ACHN (cell line): ENCODE measurements around the gene OTUD7B.
"Not testable (repeated sequence)": the region's sequence is repeated elsewhere in the genome, so short reads cannot be mapped to it uniquely, and the experiment has no call there.

Experiments
- DNase-seq: peaks from one replicate; pipeline ENCODE4 v3.0.0-alpha.2; 2015
- in situ Hi-C: cut with HindIII; loops from 2 replicates; pipeline ENCODE4 v1.10.0; 2017; ENCODE audit warnings: low sequenced_read_pairs, low pct_ligation_motif_present, low pct_unique_long_range_greater_than_20kb

The OTUD7B gene

DNA sequence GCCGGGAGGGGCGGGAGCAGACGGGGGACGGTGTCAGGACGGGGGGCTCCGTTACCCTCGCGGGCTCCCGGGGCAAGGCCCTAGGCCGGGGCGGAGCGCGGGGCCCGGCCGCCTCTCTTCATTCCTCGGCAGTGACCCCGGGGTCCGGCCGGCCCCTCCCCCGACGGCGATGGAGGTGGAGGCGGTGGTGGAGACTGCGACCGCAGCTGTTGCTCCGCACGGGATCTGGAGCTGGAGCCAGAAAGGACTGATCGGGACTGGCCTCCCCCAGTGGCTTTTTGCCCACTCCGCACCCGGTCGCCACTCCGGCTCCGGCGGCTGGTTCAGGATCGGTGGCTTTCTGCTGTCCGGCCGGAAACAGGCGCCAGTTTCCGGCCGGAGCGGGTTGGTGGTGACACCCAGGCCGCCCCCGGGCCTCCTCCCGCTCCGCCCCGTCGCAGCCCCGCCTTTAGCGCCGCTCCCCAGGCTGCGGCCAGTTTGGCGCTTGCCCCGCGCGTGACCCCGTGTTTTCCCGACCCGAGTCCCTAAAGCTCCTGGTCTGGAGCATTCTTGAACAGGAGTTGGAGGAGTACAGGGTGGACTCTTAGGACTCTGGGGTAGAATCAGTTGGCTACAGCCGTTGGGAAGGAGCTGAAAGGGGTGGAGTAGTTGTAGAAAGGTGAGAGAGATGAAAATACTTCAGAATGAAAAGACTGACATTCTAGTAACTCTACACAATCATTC is at the start of gene OTUD7B:
Gene OTUD7B (minus strand): TSS at position 334 of the 723 bp plus-strand sequence. CDS start 33,216 bp downstream, outside the sequence.
- in situ Hi-C loops = no loop called here
- peak; percentile 91 for DNase-seq

GRCh38 chr1:150060260-150060659 is 49.7 kb upstream of the OTUD7B start:
- no peak for DNase-seq
- in situ Hi-C loops = loop anchor here (10.0 kb wide), 1 partner anchor 95 kb away; no protein-coding TSS in a partner anchor

GRCh38 chr1:150056407-150056806 is 45.9 kb upstream of the OTUD7B start:
- in situ Hi-C loops = no loop called here
- no peak for DNase-seq

DNA sequence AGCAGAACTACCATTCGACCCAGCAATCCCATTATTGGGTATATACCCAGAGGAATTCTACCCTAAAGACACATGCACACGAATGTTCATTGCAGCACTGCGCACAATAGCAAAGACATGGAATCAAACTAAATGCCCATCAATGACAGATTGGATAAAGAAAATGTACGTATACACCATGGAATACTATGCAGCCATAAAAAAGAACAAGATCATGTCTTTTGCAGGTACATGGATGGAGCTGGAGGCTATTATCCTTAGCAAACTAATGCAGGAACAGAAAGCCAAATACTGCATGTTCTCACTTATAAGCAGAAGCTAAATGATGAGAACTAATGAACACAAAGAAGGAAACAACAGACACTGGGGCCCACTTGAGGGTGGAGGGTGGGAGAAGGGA is 45.0 kb upstream of the OTUD7B start:
- DNase-seq, in situ Hi-C loops: not testable (repeated sequence)

GRCh38 chr1:150053926-150054325 is 43.4 kb upstream of the OTUD7B start:
- no peak for DNase-seq
- in situ Hi-C loops = no loop called here

GRCh38 chr1:150051905-150052412 is 41.4 kb upstream of the OTUD7B start:
- DNase-seq, in situ Hi-C loops: not testable (repeated sequence)

DNA sequence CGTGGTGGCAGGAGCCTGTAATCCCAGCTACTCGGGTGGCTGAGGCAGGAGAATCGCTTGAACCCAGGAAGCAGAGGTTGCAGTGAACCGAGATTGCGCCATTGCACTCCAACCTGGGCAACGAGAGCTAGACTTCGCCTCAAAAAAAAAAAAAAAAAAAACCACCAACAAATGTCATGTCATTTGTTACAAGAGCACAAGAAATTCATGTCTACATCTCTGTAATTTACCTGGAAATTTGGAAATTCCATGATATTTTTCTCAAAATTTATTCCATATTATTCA is 40.5 kb upstream of the OTUD7B start:
- DNase-seq = no peak
- in situ Hi-C loops = no loop called here

- DNase-seq = no peak
- in situ Hi-C loops = no loop called here
These were observed 39.4 kb upstream of the OTUD7B start for GRCh38 chr1:150049926-150050325.

DNA sequence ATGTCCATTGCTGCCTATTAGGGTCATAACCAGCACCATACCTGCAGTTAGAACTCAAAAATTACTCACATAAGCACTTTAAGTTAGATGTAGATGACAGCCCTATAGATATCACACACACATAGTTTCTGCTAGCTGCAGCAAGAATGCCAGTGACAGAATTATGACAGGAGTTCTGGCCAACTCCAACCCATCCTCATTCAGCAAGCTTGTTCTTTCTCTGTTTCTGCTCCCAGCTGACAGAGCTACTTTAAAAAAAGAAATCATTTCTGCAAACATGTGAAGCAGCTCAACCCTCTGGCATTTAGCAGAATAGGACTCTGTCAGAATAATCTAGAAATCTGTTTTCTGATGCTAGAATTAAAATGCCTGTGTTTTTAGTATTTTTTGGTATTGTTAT is 23.8 kb upstream of the OTUD7B start:
- in situ Hi-C loops = no loop called here

GRCh38 chr1:150028322-150028721 is 17.8 kb upstream of the OTUD7B start:
- no peak for DNase-seq
- in situ Hi-C loops = no loop called here

More for the DNA sequence above, 23.8 kb upstream of the OTUD7B start:
- DNase-seq = no peak

DNA sequence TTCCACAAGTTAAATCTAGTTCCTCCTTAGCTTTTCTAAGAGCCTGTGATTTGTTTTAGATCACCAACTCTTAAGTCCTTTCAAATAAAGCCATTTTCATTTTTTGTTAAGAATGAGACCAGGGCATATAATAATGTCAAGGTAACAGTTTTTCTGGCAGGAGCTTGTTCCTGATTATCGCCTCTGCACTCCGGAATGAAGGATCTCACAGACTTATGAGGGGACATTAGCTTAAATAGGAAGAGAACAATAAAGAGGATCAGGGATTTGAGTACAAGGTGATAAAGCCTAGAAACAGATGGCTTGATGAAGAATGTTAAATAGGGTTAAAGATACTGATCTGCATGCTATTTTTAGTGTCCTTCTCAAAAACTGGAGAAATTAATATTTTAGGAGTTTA is 13.6 kb upstream of the OTUD7B start:
- no peak for DNase-seq
- in situ Hi-C loops = no loop called here

DNA sequence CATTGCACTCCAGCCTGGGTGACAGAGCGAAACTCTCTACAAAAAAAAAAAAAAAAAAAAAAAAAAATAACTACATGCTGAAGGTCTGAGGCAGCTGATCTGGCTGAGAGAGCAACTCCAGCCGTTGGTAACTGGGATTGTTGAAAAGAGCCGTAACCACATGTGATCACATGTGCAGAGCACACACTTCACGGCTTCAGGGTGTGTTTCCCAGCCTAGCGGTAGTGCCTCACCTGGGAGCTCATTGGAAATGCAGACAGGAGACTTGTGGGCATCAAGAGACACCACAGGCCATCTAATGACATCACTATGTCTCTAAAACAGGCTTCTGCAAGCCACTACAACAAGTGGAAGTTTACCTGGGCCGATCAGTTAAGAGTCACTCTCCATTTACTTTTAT is 11.8 kb upstream of the OTUD7B start:
- DNase-seq = no peak
- in situ Hi-C loops = no loop called here

- in situ Hi-C loops = no loop called here
- DNase-seq = peak; percentile 60
These were observed 10.7 kb upstream of the OTUD7B start for GRCh38 chr1:150021191-150021694.

DNA sequence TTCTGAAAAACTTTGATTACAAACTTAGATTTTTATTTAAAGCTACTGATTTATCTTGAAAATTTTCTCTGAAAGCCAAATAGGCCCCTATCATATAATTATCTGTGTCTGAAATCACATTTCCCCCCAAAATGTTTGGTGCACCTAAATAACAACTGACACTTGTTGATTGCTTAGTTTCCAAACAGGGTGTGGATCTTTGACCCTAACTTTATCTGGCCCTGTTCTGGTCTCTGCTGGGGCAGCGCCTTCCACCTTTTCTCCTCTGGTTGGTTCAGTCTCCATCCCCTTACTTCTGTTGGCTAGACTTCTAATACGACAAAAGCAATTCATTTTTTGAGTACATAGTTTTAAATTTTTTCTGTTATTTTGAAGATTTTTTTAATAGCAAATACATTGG is 10.2 kb upstream of the OTUD7B start:
- no peak for DNase-seq
- in situ Hi-C loops = no loop called here

- in situ Hi-C loops = no loop called here
These were observed 7.6 kb upstream of the OTUD7B start for GRCh38 chr1:150018165-150018564.

GRCh38 chr1:150017206-150017750 is 6.8 kb upstream of the OTUD7B start:
- in situ Hi-C loops = no loop called here
- DNase-seq = no peak

More at GRCh38 chr1:150018165-150018564, 7.6 kb upstream of the OTUD7B start:
- DNase-seq = no peak

GRCh38 chr1:150015651-150016131 is 5.2 kb upstream of the OTUD7B start:
- in situ Hi-C loops = no loop called here
- no peak for DNase-seq

GRCh38 chr1:150012611-150013010 is 2.1 kb upstream of the OTUD7B start:
- DNase-seq = no peak
- in situ Hi-C loops = no loop called here

- DNase-seq = peak; percentile 85
- in situ Hi-C loops = no loop called here
These were observed 728 bp downstream of the OTUD7B start for GRCh38 chr1:150009604-150010392.
